Measurements from ENCODE around the gene FAM124A. TPM values are rescaled to one million over a fixed set of nuclear protein-coding genes. Genes with fewer than 3 reads are reported as not detected.

Gene FAM124A
- total and polyA plus RNA-seq, 2 of the 8 experiments (the other 6 are each of a cell fraction or from before 2014, with no cell fraction given): 40.7 to 49.9 TPM

DNA sequence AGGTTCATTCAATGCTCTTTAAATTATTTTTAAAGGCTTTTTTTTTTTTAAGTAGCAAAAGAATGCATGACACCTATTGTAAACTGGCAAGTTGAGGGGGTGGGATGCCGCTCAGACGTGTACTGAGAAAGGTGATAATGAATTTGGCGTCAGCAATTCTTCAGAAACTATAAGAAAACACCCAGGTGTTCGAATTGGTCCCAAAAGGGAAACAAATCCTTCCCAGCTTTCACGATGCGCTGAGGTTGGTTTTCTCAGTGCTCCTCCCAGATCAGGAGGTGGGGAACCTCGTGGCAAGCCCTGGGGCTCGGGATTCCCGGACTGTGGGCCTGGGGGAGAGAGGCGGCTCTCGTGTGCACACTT is 543 bp upstream of the FAM124A start:
- Histone ChIP-seq H4K8ac (ENCODE audit: extremely low read depth, insufficient read depth, low read length) (peak overlapping the region; percentile 87), H2BK5ac (ENCODE audit: low read depth, low read length) (peak overlapping the region; percentile 99), H3K23me2 (ENCODE audit: low read depth, low read length) (peaks cover 7% of the 10 kb centered on the region), H3K4ac (replicated peaks; ENCODE audit: insufficient read length, low read depth, low read length) (peak overlapping the region; percentile 99), H4K91ac (replicated peaks; ENCODE audit: insufficient read length, low read length) (peak overlapping the region; percentile 100), H3K79me2 (ENCODE audit: control insufficient read depth in 1 of 2, insufficient read depth in 2 of 2, low read length in 2 of 2) (peaks cover 5 to 40% of the 10 kb centered on the region in 2 experiments), H3K4me1 (replicated peaks in 1 of 4; ENCODE audit: control insufficient read depth in 3 of 4, insufficient read depth in 4 of 4, low read length in 3 of 4) (peaks cover 6 to 23% (median 22%) of the 10 kb centered on the region in 4 experiments), H3K23ac (ENCODE audit: insufficient read length) (no peak overlapping the region), H2BK120ac (replicated peaks; ENCODE audit: low read depth, low read length) (peak overlapping the region; percentile 87), H4K5ac (ENCODE audit: insufficient read length, low read depth, low read length) (peak overlapping the region; percentile 95), H3K14ac (ENCODE audit: insufficient read length) (peak overlapping the region; percentile 95), H2AFZ (ENCODE audit: low read length) (peak overlapping the region; percentile 82; the same call in 1 of the 2 replicates), H3K36me3 (ENCODE audit: control insufficient read depth in 2 of 4, insufficient read depth in 4 of 4, low read length in 3 of 4) (peaks cover 2 to 12% (median 5%) of the 10 kb centered on the region in 4 experiments; a peak in 6 of 8 replicates), H3K9ac (replicated peaks in 1 of 4; ENCODE audit: extremely low read depth in 1 of 4, low read depth in 3 of 4, low read length in 3 of 4) (peak overlapping the region in 3 of 4 experiments; percentile 62 to 71 (median 68); a peak in 6 of 7 replicates), H3K18ac (ENCODE audit: extremely low read depth, low read length) (peak overlapping the region; percentile 100), H2BK20ac (ENCODE audit: low read length) (no peak overlapping the region; the same call in 1 of the 2 replicates), H3K27me3 (replicated peaks in 1 of 4; ENCODE audit: control insufficient read depth in 3 of 4, extremely low read depth in 1 of 4, insufficient read depth in 3 of 4, low read length in 3 of 4) (no peaks in the 10 kb centered on the region), H3K4me3 (ENCODE audit: extremely low read depth in 1 of 4, insufficient read depth in 2 of 4, low read depth in 3 of 4, low read length in 4 of 4) (peak overlapping the region; percentile 68 to 89 (median 75)), H3K4me2 (ENCODE audit: insufficient read depth in 1 of 2, low read depth in 2 of 2, low read length in 2 of 2) (peak overlapping the region; percentile 84 to 98), H3K79me1 (ENCODE audit: low read depth, low read length) (no peaks in the 10 kb centered on the region; the same call in 1 of the 2 replicates), H3K9me3 (ENCODE audit: insufficient read depth in 2 of 2, low read depth in 1 of 2, low read length in 1 of 2) (0 out of 4 replicates have a peak, but pooled peaks cover 0 to under 1% of the 10 kb centered on the region in 2 experiments), H3K56ac (replicated peaks; ENCODE audit: insufficient read length, low read depth, low read length) (peak overlapping the region; percentile 66), H3K27ac (ENCODE audit: low read depth, low read length) (peak overlapping the region; percentile 24; the same call in 1 of the 2 replicates), H4K20me1 (replicated peaks in 1 of 2; ENCODE audit: control insufficient read depth in 1 of 2, insufficient read depth in 2 of 2, low read length in 2 of 2) (peaks cover 0 to 3% of the 10 kb centered on the region in 2 experiments), H2BK12ac (ENCODE audit: low read depth, low read length) (peak overlapping the region; percentile 100), H2AK5ac (ENCODE audit: low read depth, low read length) (0 out of 2 replicates have a peak overlapping the region, but pooled peaks have one; percentile 24), H2BK15ac (ENCODE audit: low read length) (peak overlapping the region; percentile 100)
- 8% methylated on average over 11 of the region's 11 CpGs; no CpG with 5 or more reads in 1 of the 2 experiments for WGBS, 2 experiments (ENCODE audit: extremely low coverage in 1 of 2, insufficient coverage in 1 of 2, insufficient read length in 1 of 2, insufficient replicate concordance in 2 of 2, low coverage in 1 of 2, low lambda C conversion rate in 2 of 2, missing lambda C conversion rate in 1 of 2)
- FAIRE-seq (no peak), DNase-seq (ENCODE audit: low read depth in 1 of 2, low spot score in 2 of 2) (no peak)
- ChIA-PET POLR2A (ENCODE audit: partially characterized antibody) (interaction anchor here (0.6 to 2.5 kb wide), 5 partner anchors 13 to 72 kb away, joined by 3 to 17 read pairs (median 3); no protein-coding TSS in a partner anchor), CTCF (ENCODE audit: partially characterized antibody) (interaction anchor here (0.9 to 3.1 kb wide), 7 partner anchors 11 to 65 kb away, joined by 3 to 15 read pairs (median 3); no protein-coding TSS in a partner anchor)
- TF ChIP-seq ASH2L (IDR thresholded peaks at IDR 0.05; ENCODE audit: low read length) (peak; percentile 14), HDAC6 (IDR thresholded peaks at IDR 0.05; ENCODE audit: low read depth, low read length) (no peak)

All from H1 (cell line).